Mesenteric fat pad (tissue), 1 donor: ENCODE results near the gene YOD1. TPM values are rescaled to one million over a fixed set of nuclear protein-coding genes. Genes with fewer than 3 reads are reported as not detected.

Source experiments
- DNase-seq: peaks from one replicate; pipeline ENCODE4 v3.0.0-alpha.2; 2020; ENCODE audit warnings: low spot score
- total RNA-seq: library from RNA; stranded (reverse); fragmentation: NEBNext Ultra II Directional; extraction: Animal tissue kit (Norgen Biotek cat#: 25700); gene quantifications from one replicate; pipeline ENCODE4 v1.2.1, GENCODE V29; 2021
- donor health status: DM: yes; HTN: yes; CAD: no.

YOD1 gene
- total RNA-seq, 1 donor from 2014 or later = 5.4 TPM

DNA sequence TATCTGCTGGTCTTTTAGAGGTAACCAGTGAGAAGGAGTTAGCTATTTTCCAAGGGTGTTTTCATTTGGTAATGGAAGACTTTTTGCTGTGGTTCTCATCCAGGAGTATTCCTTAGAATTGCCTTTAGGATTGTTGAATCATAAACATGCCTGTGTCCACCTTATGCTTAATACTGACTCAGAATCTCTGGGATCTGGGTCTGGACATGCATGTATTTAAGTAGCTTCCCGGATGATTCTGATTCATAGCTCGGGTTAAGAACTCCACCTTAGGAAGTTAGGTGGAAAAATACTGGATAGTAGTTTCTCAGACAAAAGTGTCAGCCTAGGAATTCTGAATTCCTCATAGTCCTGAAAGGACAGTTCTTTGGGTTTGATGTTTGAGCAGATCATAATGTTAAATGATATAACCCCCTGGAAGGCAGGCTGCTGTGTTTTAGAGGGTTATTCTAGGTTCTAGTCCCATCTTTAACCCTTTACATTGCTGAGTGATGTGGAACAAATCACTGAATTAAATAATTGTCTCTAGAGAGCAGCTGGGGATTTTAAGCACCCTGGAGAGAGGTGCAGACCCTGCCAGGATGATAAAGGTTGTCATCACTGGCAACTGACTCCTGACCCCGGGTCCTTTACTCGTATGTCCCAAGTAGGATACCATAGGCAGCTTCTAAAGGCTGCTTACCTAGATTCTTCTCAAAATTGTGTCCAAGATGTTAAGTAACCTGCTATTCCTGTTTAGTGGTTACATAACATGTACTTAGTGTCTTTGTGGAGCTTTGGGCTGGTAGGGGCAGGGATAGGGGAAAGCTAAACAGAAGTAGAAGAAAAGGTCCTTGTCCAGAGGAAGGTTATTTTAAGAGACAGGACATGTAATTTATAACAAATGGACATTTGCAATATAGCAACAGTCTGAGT, 23.2 kb upstream of the YOD1 start:
- no peak for DNase-seq

DNA sequence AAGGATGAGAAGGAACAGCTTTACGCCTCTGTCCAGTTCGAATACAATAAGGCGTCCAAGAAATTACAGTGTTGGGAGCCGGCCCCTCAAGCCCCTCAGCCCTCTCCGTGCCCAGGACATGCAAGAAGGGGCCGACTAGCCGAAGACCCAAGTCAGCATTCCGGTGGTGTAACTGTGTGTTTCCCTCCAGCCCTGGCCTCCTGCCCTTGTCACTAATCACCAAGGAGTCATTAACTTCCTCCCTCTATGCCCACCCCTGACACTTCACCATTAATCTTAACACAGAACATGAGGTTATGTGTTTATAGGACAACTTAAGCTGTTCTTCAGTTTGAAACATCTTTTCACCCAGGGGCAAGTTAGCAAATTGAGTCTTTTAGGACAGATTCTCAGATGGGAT, 21.2 kb upstream of the YOD1 start:
- DNase-seq = no peak

DNA sequence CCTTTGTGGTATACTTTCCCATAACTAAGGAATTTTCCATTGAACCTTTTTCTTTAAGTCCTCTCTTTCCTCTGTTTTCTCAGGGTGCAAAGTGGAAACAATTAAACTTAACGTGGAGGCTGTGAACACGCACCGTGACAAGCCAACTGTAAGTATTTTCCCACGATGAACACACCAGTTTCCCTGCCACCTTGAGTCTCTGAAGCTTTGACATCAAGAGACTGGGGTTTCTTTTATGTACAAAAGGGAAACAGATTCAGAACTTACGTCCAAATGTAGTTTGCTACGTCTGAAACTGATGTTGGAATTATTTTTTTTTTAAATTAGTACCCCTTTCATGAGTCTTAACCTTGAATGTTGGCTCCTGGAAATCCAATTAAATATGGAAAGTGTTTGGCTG, 20.4 kb upstream of the YOD1 start:
- DNase-seq = no peak

DNA sequence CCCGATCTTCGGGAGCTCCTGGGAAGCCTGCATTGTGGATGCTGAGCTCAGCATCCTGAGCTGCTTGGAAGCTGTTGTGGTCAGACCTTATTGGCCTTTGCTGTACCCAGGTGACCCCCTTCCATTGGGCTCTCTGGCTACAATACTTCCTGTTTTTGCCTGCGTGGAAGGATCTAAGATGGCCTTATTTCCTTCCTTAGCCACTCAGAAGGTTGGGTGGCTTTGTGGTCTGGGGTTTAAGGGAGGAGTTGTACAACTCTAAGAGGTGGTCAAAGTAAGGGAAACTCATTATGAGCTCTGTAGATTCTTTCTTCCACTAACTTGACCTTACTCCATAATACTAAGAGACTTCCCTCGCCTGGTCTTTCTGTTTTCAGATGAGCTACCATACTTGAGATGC, 19.8 kb upstream of the YOD1 start:
- no peak for DNase-seq

DNA sequence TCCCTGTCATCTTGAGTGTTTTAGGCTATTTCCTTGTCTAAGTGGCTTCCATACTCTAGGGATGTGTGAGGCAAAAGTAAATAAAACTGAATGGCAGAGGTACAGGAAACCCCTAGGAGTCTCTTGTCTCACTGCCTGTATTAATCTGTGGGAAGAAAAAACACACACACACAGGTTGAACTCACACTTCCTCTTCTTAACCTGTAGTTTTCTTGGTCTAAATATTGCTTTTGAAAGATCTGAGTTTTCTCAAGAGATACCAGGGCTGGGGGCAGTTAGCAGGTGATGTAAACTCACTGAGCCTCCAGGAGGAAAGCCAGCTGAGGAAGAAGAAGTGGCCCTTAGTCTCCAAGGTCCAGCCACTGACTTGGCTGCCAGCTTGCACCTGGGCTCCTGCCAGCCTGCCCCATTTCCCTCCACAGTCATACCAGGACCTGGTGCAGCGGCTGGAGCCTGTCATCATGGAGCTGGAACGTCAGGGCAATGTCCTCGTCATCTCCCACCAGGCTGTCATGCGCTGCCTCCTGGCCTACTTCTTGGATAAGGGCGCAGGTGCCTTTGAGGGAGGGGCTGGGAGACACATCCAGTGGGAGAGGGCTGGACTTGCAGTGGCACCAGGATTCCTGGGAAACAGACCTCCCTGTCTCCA, 19.0 kb upstream of the YOD1 start:
- DNase-seq = no peak

DNA sequence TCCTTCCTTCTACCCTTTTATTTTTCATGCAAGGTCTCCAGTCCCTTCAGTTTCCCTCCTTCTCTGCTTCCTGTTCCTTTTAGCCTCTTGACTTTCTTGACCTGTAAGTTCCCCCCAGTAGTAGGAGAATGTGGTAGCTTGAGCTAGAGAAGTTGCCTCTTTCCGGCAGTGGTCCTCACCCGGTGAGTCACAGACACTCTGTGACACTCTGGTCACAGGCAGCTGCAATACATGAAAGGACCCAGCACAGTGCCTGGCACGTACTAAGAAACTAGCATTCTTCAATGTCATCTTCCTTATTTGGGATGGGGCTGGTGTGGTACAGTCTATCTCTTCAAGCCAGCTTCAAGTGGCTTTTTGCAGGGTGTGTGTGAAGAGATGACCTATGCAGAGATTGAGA, 18.1 kb upstream of the YOD1 start:
- no peak for DNase-seq

DNA sequence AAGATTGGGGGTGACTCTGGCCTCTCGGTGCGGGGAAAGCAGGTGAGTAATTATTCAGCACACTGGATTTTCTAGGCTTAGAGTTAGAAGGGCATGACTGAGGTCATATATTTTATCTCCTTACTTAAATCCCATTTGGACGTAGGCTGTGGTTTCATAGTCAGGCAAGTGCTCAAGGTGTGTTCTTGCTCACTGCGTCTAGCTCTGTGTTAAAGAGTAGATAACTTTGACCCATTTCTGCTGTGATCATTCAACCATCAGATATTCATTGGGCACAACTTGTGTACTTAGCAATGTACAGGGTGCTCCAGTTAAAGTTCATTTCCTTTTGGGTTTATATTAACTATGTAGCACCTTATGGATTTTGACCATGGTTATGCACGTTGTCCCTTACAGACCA, 16.7 kb upstream of the YOD1 start:
- DNase-seq = no peak

DNA sequence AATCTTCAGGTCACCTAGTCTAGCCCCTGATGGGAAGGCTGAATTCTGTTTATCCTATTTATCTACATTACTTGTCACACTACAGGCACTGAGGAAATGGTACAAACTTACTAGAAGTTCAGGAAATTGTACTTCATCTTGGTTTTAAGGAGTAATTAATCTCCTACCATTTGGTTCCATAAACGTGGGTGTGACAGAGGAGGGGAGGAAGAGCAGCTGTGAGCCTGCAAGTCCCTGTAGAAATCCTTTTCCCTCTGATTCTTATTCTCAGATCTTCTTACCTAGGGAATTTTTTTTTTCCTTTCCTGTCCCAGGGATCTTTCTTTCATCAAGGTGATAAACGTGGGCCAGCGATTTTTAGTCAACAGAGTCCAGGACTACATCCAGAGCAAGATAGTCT, 16.2 kb upstream of the YOD1 start:
- DNase-seq = no peak

DNA sequence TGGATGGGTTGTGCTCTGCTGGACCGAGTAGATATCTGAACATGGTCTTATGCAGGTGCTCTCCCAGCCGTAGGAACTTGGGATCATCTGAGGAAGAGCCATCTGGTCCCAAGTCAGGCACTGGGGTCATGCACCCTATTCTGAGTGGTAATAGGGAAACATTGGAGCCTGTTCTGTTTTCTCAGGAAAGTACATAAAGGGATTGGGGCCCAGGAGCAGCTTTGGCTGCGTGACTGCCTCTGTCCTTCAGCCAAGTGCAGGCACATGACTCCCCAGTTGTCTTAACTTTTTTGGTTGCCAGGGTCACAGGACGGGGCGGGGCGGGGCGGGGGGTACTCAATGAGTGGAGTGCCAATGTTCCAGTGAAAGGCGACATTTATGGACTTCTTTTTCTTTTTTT, 13.6 kb upstream of the YOD1 start:
- no peak for DNase-seq

DNA sequence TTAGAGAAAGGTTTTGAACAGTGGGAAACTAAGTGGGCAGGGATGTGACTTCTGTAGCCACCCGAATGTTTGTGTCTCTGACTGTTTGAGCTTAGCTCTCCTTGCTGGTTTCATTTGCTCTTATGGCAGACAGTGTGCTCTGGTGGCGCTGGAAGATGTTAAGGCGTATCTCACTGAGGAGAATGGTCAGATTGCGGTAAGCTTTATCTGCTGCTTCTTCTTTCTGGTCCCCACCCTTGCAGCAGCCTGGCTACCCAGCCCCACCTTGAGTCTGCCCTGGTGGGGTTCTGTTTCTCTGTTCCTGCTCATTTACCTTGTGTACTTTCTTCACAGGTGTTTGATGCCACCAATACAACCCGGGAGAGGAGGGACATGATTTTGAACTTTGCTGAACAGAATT, 12.0 kb upstream of the YOD1 start:
- no peak for DNase-seq

DNA sequence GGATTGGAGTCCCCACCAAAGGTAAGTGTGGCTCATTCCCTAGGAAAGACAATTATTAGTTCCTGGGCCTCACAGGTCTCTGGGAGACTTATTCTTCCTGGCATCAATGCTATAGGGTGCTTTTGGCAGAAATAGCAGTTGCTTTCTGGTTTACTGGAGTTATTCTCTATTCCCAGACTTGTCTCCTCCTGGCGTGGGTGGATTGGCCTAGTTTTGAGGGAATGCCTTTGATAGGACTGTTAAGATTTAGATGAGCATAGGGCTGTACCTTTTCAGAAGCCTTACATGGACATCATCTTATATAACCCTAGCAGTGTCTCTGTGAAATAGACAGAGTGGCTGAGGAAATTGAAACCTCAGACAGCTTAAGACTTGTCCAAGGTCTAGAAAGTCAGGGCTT, 11.1 kb upstream of the YOD1 start:
- no peak for DNase-seq

DNA sequence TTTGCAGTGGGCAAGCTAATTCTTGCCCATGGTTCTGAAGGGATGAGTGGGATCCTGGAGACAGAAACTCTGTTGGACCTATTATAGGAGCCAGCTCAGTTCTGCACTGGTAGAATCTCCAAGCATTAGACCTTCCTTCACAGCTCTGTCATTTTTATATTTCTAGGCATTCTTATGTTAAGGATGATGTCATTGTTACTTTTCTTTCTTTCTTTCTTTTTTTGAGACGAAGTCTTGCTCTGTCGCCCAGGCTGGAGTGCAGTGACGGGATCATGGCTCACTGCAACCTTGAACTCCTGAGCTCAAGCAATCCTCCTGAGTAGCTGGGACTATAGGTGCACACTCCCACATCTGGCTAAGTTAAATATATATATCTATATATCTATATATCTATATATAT, 9.6 kb upstream of the YOD1 start:
- DNase-seq = no peak

DNA sequence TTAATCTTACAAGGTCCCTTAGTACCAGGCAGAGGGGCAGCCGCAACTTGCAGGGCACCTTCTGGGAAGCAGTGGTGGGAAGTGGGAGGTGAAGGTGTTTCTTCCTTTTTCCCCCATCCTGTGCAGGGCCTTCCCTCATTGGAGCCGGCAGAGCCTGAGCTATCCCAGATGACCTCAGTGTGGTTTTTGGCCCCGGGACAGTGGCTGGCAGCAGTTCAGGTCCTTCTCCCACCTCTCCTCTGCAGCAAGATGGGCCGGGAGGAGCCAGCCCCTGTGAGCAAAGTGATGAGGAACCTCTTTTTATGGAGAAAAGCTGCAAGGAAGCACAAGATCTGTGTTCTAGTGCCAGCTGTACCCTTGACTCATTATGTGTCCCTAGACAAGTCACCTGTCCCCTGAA, 8.9 kb upstream of the YOD1 start:
- no peak for DNase-seq

DNA sequence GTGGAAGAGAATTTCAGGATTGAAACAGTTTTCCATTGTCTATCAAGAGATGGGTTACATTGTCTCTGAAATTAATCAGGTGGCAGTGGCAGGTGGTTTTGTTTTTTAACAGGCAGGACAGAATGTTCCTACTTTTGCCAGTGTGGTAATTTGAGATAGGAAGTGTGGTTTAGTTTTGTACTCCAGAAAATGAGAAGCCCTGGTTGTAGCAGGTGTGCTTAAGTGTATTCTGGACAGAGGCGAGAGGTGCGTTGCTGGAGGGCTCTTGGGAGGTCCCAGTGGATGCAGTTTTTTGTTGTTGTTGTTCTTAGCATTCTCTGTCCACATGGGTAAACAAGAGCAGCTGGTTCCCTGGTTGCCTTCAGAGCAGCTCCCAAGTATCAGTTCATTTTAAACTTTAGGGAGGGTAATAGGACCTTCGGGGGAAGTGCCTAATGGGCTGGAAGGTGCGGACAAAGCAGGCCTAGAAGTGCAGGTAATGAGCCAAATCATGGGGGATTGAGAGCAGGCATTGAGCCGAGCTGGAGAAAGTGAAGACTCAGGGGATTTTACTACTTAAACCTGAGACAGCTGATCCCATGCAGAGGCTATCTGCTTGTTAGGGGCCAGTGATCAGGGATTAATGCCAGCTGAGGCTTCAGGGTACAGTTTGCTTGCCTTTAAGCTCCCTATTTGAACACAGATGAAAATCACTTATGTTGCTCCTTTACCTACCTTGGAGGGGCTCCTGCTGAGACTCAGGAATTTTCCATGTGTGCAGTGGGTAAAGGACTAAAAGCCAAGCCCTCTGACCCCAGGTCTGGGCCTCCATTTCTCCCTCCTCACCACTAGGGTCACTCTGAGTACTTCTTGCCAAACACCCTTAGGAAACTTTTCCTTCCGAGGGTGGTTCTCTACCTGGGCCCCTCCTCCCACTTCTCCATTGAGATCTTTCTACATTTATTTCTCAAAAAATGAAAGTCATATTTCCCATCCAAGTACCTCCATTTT, 8.2 kb upstream of the YOD1 start:
- DNase-seq = no peak

DNA sequence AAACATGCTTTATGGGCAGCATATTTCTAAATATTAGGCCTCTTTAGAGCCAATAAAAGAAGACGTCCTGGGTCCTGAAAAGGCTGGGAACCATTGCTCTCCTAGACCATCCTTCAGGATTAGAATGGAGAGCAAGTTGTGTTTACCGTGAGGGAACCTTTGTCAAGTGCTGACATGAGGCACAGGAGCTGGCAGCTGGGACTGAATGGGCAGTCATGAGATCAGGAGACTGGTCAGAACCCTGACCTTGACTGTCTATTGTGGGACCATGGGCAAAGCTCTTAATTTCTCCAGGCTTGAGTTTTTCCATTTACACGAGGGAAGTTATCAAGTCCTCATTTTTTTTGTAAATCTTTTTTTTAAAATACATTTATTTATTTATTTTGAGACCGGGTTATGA, 7.2 kb upstream of the YOD1 start:
- DNase-seq = no peak

DNA sequence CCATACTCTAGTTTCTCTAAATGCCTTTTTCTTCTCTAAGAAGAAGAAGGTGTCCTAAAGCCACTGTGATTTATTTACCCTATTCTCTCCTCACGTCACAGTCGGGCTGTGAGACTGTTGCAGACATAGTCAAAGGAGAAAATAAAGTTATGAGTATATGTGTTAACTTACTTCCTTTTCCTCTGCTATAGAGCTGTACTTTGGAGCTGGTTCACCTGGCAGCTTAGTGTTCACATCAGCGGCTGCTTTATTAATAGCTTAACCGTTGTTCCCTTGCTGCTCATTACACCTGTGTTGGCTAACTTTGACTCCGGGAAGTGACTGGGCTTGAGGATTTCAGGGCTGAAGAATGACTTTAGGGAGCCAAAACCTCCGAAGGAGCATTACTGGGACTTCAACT, 5.7 kb upstream of the YOD1 start:
- DNase-seq = no peak

DNA sequence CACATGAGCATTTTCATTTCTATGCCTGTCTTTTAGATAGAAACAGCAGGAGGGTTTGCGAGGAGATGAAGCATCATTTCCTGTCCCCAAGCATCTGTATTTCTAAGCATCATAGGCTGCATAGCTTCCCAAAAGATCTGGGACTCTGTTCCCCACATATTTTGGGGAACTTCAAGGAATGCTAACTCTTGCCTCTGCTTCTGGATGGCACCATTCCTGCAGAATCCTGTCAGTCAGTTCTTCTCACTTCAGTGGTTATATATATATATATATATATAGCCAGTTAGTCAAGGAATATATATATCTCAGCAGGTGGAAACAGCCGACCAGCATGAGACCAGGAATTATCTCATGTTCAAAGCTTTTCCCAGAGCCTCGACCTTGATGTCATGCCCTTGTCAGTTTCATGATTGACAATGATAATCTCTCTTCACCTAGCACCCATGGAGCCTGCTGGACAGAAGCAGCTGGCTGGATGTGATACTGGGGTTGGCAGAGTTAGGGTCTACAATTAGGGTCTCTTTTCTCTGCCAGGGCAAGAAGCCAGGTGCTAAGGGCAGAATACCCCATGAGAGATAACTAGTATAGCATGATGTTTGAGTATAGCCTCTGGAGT, 4.5 kb upstream of the YOD1 start:
- no peak for DNase-seq

DNA sequence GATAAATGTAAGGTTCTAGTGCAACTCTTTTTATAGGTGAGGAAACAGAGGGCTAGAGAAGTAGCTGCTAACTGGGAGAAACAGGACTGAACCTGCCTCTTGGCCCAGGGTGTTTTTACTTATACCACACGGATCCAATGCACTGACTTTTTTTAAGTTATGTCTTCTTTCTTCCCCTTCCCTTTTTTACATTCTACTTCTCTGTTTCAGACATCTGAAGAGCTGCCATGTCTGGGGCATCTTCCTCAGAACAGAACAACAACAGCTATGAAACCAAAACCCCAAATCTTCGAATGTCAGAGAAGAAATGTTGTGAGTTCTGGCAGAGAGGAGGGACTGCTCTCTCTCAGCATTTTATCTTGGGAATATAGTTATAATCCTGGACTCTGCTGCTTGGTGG, 3.5 kb upstream of the YOD1 start:
- DNase-seq = no peak

DNA sequence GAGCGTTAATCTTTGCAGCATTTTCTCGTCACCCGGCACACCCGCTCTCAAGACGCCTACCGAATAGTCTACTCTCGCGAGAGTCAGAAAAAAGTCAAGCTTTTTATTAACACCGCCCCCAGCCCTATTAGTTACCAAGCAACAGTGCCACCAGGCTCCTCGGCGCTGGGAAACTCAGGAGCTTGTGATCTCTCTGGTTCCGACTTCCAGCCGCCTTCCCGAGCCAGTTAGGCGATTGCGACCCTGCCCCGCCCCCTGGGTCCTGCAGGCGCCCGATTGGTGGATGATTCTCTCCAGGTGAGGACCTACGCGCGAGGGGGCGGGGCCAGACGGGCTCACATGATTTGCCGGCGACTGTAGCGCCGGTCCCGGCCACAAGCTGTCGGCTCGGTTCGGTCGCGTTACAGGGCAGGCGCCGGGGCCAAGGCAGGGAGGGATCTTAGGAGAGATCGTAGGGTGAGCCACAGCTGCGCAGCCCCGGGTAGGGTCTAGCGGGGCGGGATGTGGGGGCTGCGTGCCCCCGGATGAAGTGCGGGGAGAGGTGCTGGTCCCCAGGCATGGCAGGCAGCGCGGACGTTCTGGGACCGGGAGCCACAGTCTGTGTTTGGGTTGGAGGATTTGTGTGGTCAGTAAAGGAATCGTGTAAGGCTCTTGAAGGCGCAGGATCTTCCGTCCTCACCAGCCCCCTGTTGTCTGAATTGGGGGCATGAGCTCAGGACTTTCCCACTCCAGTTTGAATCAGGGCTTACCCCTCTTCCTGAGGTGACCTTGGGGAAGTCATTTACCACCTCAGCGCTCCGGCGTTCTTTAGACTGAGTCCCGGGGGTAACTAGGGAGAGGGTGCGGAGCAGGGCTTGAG, 2.1 kb upstream of the YOD1 start, which contains the start of gene PFKFB2:
Gene PFKFB2, plus strand, starts transcription at position 365 of the 859 bp plus-strand sequence. CDS start 1,443 bp downstream, outside the sequence.
- peak; percentile 98 for DNase-seq
